OCI-M2 (cell line): ENCODE data around the gene ABCC11.

Source experiments
- DNase-seq: peaks from one replicate; lab custom pipeline; 2025; ENCODE audit not compliant: unreplicated experiment; lab: John Stamatoyannopoulos, UW

ABCC11 gene

DNA sequence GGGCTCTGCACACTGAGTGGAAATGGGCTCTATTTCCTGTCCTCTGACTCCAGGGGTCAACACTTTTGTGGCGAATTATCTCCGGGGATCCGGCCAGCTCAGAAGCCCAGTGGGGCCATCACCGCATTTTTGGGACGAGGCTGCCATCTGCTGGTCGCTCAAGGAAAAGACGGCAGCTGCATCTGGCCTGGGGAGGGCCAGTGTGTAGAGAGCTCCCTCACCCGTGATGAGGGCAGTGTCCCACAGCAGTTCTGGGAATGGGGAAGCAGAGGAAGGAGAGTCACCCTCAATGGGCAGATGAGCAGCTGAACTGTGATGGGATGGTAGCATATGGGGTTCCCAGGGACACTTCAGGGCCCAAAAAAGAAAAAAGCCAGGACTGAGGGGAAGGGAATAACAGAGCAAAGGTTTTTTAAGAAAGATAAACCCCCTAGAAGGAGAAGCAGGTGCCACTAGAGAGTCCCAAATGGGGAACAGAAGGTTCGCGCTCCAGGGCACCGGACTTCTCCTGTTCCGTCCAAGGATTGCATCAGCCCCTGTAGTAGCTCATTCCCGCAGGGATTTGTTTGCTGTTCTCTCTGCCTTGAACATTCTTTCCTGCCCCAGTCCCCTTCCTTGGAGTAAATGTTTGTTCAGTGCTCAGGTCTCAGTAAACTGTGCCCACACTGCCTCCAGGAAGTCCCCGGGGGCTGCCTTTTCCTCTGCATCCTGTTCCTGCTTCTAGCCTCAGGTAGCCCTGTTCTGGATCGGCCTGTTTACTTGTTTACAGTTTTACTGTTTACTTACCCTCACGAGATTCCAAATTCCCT, 82.2 kb downstream of the ABCC11 start:
- DNase-seq = no peak

DNA sequence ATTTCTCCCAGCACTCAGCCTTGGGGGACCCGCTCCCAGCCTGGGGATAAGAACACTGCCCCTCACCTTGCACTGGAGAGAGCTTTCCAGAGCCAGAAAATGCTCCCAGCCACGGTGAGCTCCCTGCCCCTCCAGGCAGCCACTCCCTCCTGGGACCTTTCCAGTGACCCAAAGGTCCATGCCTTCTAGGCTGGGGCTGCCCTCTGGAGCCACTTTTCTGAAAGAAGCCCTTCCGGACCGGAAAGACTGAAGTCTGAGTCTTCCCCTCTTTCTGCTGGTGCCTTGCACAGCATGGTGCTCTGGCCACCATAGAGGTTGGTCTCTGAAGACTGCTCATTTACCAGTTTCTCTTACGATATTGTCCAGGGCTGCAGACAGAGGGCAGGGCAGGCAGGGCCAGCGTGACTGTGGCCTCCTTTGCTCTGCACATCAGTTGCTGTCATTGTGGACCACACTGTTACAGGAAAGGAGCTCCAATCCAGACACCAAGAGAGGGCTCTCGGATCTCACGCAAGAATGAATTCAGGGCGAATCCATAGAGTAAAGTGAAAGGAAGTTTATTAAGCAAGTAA, 84.4 kb downstream of the ABCC11 start:
- DNase-seq = no peak

DNA sequence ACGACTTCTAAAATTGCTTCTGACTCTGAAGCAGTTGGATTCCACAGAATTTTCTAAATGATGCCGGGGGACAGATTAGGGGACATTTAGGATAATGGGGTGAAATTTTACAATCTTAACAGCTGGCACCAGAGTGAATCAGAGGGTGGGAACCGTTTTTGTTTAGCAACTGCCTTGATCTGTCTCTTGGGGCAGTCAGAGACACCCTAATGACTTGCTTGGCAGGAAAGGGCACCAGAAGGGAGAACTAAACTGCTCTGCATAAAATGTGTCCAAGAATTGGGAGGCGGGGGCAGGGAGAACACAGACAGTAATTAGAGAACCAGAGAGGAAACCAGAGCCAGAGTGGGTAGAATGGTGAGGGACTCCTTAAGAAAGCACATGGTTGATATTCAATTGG, 85.4 kb downstream of the ABCC11 start:
- DNase-seq = no peak

DNA sequence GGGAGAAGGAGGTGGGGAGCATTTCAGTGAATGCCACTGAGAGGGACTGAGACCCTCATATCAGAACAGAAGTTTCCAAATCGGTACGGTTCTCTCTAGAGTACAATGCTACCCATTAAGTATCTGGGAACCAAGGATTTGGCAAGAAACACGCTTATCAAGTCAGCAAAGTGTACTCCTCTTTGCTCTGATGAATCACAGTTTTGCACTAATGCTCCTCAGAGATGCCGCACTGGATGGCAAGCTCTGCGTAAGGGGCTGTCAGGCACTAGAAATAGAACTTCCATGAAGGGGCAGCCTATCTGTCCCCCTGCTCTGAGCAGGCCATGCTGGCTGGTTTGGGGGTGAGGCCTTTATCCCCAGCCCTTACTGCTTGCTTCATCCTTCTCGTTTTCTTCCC, 86.8 kb downstream of the ABCC11 start:
- DNase-seq = no peak

DNA sequence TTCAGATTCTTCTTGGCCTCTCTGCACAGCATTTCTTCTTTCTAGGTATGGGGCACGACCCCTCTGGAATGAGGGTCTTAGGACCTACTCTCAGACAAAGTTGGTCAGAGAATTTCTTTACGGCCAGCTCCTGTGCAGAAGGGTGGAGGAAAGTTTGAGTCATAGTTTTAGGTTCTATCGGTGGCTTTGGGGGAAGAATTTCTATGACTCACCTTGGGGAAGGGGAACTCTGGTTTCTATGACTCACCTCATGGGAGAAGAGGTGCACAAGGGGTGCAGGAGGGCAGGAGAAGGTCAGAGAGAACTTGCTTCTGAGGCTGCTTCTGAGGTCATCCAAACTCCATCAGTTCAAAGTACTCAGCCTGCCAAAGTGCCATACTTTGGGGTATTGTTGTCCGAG, 89.0 kb downstream of the ABCC11 start:
- DNase-seq = no peak

DNA sequence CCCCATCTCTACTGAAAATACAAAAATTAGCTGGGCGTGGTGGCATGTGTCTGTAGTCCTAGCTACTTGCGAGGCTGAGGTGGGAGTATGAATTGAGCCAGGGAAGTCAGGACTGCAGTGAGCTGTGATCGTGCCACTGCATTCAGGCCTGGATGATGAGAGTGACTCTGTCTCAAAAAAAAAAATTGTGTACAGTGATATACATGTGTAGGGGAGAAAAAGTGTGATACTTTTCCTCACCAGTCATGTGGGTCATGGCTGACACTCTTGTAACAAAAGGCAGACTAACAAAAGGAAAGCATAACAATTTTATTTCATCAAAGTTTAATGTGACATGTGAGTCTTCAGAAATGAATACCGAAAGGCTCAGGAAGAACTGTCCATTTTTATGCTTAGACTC, 89.5 kb downstream of the ABCC11 start:
- DNase-seq = no peak

DNA sequence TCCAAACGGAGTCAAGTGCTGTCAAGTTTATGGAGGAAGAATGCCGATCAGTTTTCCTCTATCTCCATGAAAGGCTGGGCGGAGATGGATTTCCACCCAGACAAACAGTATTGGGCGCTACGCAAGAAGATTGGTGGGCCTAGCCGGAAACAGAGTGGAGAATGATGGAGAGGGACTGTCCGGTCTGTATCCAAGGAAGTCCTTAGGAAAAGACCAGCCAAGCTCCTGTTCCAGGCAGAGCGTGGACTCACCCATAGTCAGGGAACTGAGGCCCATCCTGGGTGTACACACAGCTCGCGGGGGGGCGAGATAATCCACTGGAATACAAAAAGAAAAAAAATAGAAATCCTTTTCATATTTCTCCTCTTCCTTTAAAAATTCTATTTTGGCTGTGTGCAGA, 90.0 kb downstream of the ABCC11 start:
- no peak for DNase-seq

DNA sequence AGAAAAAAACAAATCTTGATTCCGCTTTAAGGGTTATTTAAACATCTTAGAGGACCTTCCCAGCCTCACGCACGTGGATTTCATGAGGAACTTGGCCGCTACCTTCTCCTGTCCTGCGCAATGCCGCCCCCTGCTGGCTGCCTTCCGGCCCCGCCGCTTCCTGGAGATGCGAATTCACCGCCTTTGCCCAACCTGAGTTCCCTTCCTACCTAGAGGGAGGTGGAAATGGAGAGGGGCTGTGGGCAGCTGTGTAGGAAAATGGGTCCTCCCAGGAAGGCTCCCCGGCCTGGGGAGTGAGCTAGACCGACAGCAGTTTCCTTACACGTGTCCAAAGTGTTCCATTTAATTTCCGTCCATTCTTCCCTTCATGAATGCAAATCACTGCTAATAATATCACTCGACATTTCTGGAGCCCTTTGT, 90.5 kb downstream of the ABCC11 start:
- no peak for DNase-seq

DNA sequence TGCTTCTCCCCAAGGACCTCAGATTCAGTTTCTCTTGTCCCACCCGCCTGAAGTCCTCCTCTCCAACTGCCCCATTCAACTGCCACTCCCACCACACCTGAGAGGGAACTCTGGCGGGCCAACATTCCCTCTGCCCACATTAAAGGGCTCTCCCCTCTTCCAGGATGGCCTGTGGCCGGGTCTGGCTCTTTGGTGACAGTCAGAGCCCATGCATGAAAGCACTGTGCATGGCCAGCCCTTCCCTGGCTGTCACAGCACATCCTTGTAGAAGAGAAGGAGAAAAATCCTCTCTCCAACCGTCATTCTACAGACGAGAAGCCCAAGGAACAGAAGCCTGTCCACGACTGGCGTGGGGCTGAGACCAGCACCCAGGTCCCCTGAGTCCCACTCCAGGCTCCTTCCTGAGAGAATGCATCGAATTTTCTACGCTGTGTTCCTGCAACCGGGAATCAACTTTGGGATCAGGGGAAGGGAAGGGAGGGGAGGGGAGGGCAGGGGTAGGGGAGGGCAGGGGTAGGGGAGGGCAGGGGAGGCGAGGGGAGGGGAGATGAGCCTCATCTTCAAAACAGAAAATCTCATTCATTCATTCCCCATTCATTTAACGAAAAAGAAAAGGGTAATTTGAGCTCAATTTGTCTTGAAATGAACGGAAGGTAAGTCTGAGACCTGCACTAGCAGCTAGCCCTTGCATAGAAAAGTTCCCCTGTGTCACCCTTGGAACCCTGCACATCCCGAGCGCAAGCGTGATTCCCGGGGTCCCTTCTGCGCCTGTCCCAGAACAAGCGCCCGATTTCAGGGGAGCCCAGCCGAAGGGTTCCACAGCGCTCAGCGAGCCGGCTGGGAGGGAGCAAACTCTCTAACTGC, 91.2 kb downstream of the ABCC11 start, which contains the start of gene ABCC12:
ABCC12 (minus strand) TSS at position 68 of the 864 bp plus-strand sequence. CDS start 9,569 bp downstream, outside the sequence.
- no peak for DNase-seq

DNA sequence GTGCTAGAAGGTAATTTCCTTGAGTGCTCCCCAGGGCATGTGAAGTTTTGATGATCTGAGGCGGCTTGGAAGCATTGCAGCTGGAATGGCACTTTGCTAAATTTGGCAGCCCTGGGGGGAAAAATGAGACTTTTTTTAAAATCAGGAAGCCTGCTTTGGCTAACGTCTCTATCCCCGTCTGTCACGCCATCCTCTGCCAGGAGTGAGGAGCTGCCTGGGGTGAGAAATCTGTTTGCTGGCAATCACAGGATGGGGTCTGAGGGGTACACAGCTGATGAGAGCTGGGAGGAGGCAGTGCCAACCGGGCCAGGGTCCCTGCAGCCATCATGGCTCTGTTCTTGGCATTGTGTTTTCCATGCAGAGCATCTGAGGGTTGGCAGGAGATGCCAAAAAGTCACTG, 93.6 kb downstream of the ABCC11 start:
- DNase-seq = no peak

DNA sequence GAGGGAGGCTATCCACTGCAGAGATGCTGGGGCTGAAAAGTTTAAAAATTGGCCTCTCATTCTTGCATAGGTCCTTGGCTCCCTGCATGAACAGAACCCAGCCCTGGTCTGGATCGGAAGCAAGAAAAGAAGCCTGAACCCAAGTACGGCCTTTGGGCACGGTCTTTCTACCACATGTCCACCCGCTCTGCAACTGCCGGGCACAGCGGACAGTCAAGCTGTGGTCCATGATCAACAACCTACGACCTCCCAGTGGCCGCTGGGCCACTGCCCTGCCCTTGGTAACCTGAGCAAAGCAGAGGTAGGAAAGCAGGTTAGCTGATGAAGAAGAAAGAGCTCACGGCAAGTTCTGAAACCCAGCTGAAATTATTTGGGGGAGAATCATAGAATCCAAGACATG, 95.1 kb downstream of the ABCC11 start:
- DNase-seq = no peak

DNA sequence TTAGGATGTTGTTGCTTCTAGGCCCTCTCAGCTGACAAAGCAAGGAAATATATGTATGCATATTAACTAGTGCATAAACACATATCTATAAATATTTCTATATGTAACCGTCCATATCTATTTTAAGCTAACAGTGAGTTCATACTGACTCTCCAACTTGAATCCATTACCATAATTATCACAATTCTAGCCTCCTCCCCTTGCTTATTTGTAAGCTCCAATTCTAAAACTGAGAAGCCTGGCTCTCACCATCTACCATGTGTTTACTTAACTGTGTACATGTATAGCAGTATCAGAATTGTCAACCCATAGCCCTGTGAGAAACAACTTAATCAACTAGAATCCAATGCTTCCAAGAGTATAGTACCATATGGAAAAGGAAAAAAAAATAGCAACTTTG, 96.6 kb downstream of the ABCC11 start:
- no peak for DNase-seq

DNA sequence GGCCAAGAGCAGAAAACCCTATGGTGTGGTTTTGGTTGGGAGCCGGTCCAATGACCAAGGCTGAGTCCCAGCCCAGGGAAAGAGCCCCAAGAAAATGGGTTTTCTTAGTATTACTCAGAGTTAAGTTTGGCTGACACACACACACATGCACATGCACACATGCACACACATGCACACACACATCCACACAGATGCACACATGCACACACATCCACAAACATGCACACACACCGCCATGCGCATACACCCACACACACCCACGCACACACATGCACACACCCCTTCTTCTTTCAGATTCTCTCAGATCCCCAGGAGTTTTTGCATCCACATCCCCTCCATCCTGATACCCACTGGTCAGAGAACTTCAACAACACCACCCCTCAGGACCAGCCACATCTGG, 100.6 kb downstream of the ABCC11 start:
- DNase-seq = no peak

DNA sequence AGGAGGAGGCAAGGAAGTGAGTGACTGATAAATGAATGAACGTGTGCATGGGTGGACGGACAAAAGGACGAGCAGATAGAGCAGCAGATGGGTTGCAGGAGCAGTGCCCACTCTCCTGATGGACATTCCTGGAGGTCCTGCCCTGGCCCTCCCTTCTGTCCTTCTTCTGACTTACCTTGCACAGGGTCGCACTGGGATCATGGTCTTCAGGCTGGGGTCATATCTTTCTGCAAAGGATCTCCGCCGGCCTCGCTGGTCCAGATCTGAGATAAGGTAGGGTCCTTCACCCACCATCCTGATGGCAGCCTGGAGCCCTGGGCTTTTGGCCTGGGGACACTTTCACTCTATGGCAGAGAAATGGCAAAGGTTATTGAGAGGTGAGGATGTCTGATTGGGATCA, 101.2 kb downstream of the ABCC11 start:
- DNase-seq = no peak

DNA sequence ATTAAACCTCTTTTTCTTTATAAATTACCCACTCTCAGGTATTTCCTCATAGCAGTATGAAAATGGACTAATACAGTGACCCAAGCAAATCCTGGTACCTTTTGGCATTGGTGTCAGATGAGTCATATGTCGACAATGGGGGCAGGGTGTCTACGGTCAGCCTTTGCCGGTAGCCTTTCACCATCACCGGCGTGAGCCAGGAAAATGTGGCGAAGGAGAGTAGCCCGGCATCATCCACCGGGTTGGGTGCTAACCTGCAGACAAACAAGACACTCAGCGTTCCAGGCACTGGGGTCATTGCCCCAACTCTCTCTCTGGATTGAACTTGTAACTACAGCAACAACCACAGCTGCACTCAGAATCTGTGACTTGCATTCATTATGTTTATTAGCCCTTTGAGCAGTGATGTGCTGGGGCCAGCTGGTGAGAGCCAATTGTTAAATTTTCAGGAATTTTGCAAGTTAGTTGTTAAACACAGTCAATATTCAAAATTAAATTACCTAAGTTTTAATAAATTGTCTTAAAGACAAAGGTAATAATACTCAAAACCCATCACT, 103.4 kb downstream of the ABCC11 start:
- DNase-seq = no peak

DNA sequence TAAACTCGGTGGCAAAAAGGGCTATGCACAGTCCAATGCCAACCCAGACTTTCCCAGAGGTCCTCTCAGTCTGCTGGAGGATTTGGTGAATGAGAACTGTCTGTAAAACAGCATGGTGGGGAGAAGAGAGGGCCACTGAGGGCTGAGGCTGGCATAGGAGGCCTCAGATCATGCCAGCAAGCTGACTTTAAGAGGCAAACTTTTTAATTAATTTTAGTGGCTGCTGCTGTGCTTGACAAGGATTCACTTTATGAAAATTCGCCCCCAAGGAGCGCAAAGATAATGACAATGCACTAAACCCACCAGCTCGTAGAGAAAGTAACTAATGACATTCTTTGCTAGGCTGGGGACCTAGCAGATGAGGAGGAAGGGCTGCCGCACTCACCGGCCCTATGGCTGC, 106.5 kb downstream of the ABCC11 start:
- no peak for DNase-seq

DNA sequence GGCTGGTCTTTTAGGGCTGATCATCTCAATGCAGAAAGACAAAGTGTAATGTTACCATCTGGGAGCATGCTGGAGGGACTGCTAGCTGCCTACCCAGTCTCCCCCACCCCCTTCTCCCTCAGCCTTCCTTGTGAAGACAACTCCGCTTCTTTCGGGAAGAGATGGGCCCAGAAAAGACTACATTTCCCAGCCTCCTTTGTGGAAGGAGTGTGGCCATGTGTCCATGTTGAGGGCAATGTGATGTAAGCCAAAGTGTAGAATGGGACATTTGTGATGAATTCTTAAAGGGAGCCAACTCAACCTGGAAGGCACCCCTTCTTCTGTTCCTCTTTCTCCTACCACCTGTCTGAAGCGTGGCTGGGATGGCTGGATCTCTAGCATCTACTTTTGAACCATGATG, 107.8 kb downstream of the ABCC11 start:
- DNase-seq = no peak

DNA sequence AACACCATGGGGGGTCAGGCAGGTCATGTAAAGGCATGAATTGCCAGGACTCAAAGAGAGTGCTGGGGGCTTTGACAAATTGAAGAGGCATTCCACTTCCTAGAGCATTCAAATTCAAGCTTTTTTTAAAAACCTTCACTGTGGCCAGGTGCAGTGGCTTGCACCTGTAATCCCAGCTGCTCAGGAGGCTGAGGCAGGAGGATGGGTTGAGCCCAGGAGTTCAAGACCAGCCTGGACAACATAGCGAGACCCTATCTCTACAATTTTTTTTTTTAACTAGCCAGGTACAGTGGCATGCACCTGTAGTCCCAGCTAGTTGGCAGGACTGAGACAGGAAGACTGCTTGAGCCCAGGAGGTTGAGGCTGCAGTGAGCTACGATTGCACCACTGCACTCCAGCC, 108.8 kb downstream of the ABCC11 start:
- DNase-seq = no peak

DNA sequence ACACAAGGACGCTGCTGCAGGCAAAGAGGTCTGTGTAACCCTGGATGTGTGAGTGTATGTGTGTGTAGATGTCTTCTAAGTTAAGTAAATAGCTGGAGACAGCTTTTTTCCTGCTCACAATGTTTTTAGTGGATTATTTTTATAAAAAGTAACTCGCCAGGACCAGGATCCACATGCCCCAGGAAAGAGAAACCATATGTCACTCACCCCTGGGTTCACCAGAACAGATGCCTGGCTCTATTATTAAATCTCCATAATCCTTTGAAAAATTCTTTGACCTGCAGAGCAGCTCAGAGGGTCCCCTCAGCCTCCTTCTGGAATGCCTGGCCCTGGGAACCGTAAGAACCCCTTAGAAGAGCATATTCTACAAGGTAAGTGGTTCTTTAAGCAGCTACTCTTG, 109.5 kb downstream of the ABCC11 start:
- DNase-seq = no peak

DNA sequence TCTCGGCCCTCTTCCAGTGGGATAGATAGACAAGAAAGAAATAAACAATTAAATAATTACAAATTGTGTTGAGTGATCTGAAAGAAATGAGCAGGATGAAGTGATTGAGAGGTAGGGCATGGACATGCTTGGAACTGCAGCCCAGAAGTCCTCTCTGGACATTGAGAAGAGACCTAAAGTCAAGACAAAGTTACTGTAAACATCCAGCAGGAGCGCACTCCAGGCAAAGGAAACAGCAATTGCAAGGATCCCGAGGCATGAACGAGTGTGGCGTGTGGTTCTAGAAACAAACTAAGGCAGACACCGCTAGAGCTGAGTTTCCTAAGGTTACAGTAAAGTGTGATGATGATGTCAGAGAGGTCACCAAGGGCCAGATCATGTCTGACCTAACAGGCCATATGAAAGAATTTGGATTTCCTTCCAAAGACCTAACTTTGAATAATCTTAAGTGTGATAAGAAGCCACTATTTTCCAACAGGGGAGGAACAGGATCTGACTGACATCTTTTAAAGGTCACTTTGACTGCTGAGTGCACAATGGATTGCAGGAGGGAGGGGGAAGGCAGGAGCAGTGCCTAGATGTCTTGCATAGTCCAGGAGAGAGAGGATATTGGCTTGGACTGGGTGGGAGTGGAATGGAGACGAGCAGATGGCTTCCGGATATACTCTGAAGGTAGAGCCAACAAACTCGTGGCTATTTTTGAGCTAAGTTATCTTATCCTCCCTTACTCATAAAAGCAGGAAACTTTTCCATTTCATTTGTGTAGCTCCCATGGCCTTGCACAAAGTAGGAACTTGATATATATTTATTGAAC, 110.6 kb downstream of the ABCC11 start:
- DNase-seq = no peak
